Activated CD4-positive, CD25-positive, alpha-beta regulatory T cell treated with anti-CD3 and anti-CD28 coated beads, Interleukin-2, amount 50 U/mL, for 72 hours (primary cell): ENCODE results near the gene DCP1B.
"Not testable (repeated sequence)": the region's sequence is repeated elsewhere in the genome, so short reads cannot be mapped to it uniquely, and the experiment has no call there.

Experiments used
- DNase-seq: peaks from one replicate; pipeline ENCODE4 v3.0.0; 2021

DCP1B gene

GRCh38 chr12:1974812-1975211 lies 29.4 kb downstream of the DCP1B start:
- no peak for DNase-seq

GRCh38 chr12:1972856-1973317 lies 31.4 kb downstream of the DCP1B start:
- DNase-seq = no peak

- no peak for DNase-seq
Measured at GRCh38 chr12:1972260-1972659, 32.0 kb downstream of the DCP1B start.

GRCh38 chr12:1970331-1970900 lies 33.8 kb downstream of the DCP1B start:
- no peak for DNase-seq

- no peak for DNase-seq
Measured at GRCh38 chr12:1966561-1967226, 37.6 kb downstream of the DCP1B start.

- DNase-seq = no peak
Measured at GRCh38 chr12:1965916-1966315, 38.3 kb downstream of the DCP1B start.

GRCh38 chr12:1962051-1963020 lies 41.9 kb downstream of the DCP1B start:
- no peak for DNase-seq

- DNase-seq = no peak
Measured at GRCh38 chr12:1956716-1957115, 47.5 kb downstream of the DCP1B start.

GRCh38 chr12:1949771-1950470 lies 54.3 kb downstream of the DCP1B start:
- DNase-seq = peak; percentile 46

GRCh38 chr12:1948883-1949282 lies 55.4 kb downstream of the DCP1B start:
- DNase-seq = no peak

GRCh38 chr12:1947081-1947480 lies 57.2 kb downstream of the DCP1B start:
- no peak for DNase-seq

- DNase-seq = no peak
Measured at GRCh38 chr12:1946296-1946695, 58.0 kb downstream of the DCP1B start.

GRCh38 chr12:1945502-1945901 lies 58.8 kb downstream of the DCP1B start:
- not testable (repeated sequence) for DNase-seq

GRCh38 chr12:1939801-1940607 lies 64.3 kb downstream of the DCP1B start:
- peak; percentile 90 for DNase-seq

- DNase-seq = no peak
Measured at GRCh38 chr12:1939331-1939730, 64.9 kb downstream of the DCP1B start.

- DNase-seq = no peak
Measured at GRCh38 chr12:1937481-1938224, 66.6 kb downstream of the DCP1B start.

GRCh38 chr12:1936406-1937320 lies 67.6 kb downstream of the DCP1B start:
- no peak for DNase-seq

GRCh38 chr12:1935700-1936378 lies 68.4 kb downstream of the DCP1B start:
- DNase-seq = no peak

- DNase-seq = no peak
Measured at GRCh38 chr12:1935242-1935641, 69.0 kb downstream of the DCP1B start.

- DNase-seq = no peak
Measured at GRCh38 chr12:1934831-1935230, 69.4 kb downstream of the DCP1B start.
